Brain microvascular endothelial cell (primary cell): ENCODE measurements around the gene PRR20G.
A peak's percentile ranks its signal among the peaks of the same experiment; 100 is the strongest.

Experiments
- DNase-seq: peaks from one replicate; pipeline ENCODE4 v3.0.0-alpha.2; 2020
- H3K27ac ChIP-seq: fragments of 250-450 bp; sonication (Bioruptor Pico); 2 replicates; pipeline ENCODE4 v1.5.1; 2020; ENCODE audit warnings: mild to moderate bottlenecking, moderate library complexity
- H3K27me3 ChIP-seq: fragments of 250-450 bp; sonication (Bioruptor Pico); replicated peaks from 2 replicates; pipeline ENCODE4 v1.5.1; 2020; ENCODE audit warnings: mild to moderate bottlenecking
- H3K36me3 ChIP-seq: fragments of 250-450 bp; sonication (Bioruptor Pico); replicated peaks from 2 replicates; pipeline ENCODE4 v1.5.1; 2020; ENCODE audit warnings: mild to moderate bottlenecking
- H3K4me3 ChIP-seq: 2 replicates; pipeline ENCODE4 v1.5.1; 2011; ENCODE audit warnings: low read depth, mild to moderate bottlenecking, control low read depth, low read length, moderate library complexity
- CTCF ChIP-seq: IDR thresholded peaks from 2 replicates; pipeline ENCODE4 v1.5.1; 2011; ENCODE audit warnings: low read depth, mild to moderate bottlenecking, moderate library complexity, low read length, control low read depth, inconsistent platforms; ENCODE audit errors: missing control alignments
- in situ Hi-C: cut with HindIII; loops from 2 replicates; pipeline ENCODE4 v1.10.0; 2017; ENCODE audit warnings: low sequenced_read_pairs, low pct_ligation_motif_present

PRR20G gene

GRCh38 chr3:127256733-127257271, 31.0 kb downstream of the PRR20G start:
- Histone ChIP-seq H3K36me3 (no peaks in the 10 kb centered on the region), H3K27ac (no peak overlapping the region), H3K27me3 (no peaks in the 10 kb centered on the region), H3K4me3 (no peak overlapping the region)
- DNase-seq, result no peak
- in situ Hi-C loops, result no loop called here
- TF ChIP-seq CTCF, result no peak

- H3K27ac ChIP-seq, result no peak overlapping the region
- H3K36me3 ChIP-seq, result no peaks in the 10 kb centered on the region
- no peak for TF ChIP-seq CTCF
- H3K4me3 ChIP-seq, result no peak overlapping the region
- H3K27me3 ChIP-seq, result no peaks in the 10 kb centered on the region
- in situ Hi-C loops, result no loop called here
- DNase-seq, result no peak
Observed at GRCh38 chr3:127256138-127256537, 31.7 kb downstream of the PRR20G start.

DNA sequence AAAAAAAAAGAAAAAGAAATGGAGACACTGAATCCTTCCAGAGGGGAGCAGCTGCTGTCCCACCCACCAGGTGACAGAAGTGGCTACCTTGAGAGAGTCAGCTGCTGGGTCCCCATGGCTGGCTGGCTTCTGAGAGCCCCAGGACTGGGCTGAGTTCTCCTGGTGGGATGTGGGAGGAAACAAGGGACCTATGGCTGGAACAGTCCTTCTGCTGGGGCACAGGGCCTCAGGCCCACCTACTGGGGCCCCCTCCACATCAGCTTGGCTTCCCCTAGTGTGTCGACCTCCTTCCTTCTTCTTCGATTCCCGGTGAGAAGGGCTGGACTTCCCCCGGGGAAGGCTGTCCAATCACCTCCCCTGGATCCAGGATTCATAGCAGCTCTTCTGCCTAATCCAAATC, 32.3 kb downstream of the PRR20G start:
- no peak for DNase-seq
- Histone ChIP-seq H3K27ac (no peak overlapping the region), H3K36me3 (no peaks in the 10 kb centered on the region), H3K27me3 (no peaks in the 10 kb centered on the region), H3K4me3 (no peak overlapping the region)
- in situ Hi-C loops, result no loop called here
- TF ChIP-seq CTCF, result no peak

GRCh38 chr3:127254730-127255129, 33.1 kb downstream of the PRR20G start:
- DNase-seq, result no peak
- TF ChIP-seq CTCF, result peak; percentile 44
- Histone ChIP-seq H3K36me3 (no peaks in the 10 kb centered on the region), H3K27ac (no peak overlapping the region), H3K27me3 (no peaks in the 10 kb centered on the region), H3K4me3 (no peak overlapping the region)
- in situ Hi-C loops, result no loop called here

DNA sequence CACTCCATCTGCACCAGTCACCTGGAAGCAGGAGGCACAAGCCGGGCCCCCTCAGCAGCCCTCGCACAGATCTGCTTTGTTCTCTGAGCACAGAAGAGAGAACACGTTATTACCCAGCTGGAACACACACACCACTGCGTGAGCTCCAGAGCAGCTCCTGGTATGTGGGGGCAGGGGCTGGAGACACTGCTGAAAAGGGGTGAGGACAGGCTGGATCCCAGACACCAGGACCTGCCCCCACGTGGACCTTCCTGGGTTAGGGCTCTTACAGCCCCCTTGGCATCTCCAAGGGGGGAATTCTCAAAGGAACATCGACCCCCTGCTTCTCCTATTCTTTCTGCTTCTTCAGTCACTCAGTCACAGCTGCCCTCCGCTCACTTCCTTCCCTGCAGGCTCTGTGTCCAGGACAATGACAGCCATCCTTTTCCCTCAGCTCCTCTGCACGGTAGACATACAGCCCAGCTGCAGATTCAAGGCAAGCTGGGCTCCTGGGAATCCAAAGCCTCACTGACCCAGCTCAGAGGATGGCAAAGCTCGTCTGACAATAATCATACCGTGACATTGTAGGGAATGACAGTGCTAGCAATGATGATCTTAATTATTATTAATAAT, 33.7 kb downstream of the PRR20G start:
- no peak for TF ChIP-seq CTCF
- Histone ChIP-seq H3K27ac (no peak overlapping the region), H3K4me3 (no peak overlapping the region), H3K27me3 (no peaks in the 10 kb centered on the region), H3K36me3 (no peaks in the 10 kb centered on the region)
- in situ Hi-C loops, result no loop called here
- DNase-seq, result no peak

GRCh38 chr3:127253491-127253890, 34.4 kb downstream of the PRR20G start:
- no peaks in the 10 kb centered on the region for H3K27me3 ChIP-seq
- no peak overlapping the region for H3K27ac ChIP-seq
- H3K36me3 ChIP-seq, result no peaks in the 10 kb centered on the region
- no peak for TF ChIP-seq CTCF
- DNase-seq, result no peak
- in situ Hi-C loops, result no loop called here
- H3K4me3 ChIP-seq, result no peak overlapping the region
